HG03097 (cell line): ENCODE data around the gene BRPF1.

Experiments
- ATAC-seq: cut with Tn5 transposase; IDR thresholded peaks from one replicate; pipeline ENCODE4 v1.9.1; 2021; ENCODE audit not compliant: unreplicated experiment, low FRiP score

Gene BRPF1

DNA sequence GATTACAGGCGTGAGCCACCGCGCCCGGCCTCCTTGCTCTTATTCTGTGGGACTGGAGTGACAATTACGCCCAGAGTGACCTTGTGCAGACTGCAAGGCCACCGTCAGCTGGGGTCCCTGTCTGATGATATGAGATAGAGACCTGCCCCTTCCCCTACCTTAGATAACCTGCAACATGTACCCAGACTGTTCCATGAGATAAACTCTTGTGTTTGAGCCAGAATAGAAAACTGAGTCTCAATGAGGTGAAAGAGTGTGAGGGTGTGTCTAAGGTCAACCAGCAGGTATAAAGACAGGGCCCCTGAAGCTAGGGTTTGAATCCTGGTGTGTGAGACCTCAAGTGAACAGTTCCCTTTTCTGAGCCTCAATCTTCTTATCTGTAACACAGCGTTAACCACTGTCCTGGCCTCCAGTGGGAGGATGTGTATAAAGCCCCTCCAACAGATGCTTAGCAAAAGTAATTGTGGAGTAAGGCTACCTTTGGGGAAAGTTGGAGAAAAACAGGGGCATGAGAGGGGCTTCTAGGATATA is 54.7 kb downstream of the BRPF1 start:
- ATAC-seq = no peak

DNA sequence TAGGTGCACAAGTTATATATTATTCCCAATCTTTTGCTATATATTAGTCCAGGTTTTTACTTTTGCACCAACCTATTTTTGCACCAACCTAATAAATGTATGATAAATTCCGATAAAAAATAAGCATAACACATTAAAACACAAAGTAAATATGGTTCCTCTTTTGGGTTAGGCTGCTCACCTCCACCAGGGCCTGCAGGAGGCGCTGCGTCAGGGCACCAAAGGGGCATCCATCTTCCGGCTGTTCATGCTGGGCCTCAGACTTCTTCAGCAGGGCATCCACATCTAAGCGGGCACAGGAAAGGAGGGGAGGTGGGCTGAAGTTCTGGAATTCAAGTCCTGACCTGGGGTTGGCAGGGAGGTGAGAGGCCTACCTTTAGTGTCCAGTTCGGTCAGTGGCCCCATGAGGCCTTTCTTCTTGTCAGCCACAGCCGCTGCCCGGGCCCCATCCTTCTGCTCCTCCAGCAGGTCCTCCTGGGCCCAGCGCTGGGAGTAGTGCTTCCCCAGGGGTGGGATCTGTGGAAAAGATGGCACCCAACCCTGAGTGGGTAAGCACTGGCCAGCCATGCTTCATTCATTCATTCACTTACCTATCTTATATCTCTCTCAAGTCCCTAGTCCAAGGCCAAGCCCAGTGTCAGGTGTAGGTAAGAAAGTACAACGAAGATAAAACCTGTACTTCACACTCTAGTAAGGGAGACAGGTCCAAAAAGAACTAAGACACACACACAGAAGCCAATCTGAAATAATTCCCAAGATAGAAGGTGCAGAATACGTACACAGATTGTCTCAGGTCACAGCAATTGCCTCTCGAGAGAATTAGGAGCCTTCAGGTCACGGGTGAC is 55.5 kb downstream of the BRPF1 start:
- no peak for ATAC-seq

DNA sequence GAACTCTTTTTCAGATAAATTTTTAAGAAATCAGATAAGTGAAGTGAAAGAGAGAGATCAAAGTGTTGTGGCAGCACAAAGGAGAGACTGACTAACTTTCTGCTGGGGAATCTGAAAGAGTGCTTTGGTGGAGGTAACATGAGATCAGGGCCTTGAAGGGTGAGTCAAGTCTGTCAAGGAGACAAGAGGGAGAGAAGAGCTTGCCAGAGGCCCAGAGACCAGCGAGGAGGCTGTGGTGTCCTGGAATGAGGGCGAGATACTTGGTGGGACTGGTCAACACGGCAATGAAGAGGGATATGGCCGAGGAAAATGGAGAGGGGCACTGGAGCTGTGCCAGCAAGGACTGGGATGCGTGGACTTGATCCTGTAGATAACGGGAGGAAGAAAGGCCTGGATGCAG is 56.2 kb downstream of the BRPF1 start:
- no peak for ATAC-seq

DNA sequence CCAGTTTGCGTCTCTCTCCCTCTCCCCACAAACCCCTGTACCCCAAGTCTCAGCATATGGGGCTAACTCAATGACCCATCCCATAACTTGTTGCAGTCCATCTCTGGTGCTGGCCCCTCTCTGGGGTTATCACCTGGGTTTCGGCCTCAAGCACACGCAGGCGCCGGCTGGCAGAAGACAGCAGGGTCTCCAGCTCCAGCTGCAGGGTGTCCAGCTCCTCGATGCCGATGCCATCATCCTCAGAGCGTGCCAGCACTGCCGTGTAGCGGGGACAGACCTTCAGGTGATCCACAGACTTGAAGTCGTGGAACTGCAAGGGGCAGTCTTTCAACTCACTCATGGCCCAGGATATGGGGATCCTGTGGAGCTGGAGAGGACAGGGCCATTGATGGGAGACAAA is 59.6 kb downstream of the BRPF1 start:
- ATAC-seq = no peak

DNA sequence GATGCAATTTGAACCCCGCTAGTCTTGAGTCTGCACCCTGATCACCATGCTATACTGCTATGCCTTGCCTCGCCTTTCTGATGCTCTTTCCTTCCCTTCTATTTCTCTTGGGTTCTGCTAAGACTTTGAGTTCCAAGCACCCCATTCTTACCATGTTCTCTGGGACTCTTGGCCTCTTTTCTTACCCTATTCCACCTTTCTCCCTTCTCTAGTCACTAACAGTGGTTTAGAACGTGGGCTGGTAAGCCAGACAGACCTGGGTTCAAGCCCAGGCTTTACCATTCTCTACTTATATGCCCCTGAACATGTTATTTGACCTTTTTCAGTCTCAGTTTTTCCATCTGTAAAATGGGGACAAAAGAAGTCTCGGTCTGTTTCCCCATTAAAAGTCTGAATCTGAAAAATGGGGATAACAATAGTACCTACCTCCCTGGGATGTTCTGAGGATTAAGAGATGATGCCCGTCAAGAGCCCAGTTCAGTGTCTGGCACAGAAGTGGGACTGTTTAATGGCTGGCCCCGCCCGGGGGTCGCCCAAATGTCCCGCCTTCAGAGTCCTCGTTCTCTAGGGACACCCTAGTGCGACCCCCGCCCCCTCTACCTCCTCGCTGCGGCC is 60.4 kb downstream of the BRPF1 start:
- no peak for ATAC-seq

DNA sequence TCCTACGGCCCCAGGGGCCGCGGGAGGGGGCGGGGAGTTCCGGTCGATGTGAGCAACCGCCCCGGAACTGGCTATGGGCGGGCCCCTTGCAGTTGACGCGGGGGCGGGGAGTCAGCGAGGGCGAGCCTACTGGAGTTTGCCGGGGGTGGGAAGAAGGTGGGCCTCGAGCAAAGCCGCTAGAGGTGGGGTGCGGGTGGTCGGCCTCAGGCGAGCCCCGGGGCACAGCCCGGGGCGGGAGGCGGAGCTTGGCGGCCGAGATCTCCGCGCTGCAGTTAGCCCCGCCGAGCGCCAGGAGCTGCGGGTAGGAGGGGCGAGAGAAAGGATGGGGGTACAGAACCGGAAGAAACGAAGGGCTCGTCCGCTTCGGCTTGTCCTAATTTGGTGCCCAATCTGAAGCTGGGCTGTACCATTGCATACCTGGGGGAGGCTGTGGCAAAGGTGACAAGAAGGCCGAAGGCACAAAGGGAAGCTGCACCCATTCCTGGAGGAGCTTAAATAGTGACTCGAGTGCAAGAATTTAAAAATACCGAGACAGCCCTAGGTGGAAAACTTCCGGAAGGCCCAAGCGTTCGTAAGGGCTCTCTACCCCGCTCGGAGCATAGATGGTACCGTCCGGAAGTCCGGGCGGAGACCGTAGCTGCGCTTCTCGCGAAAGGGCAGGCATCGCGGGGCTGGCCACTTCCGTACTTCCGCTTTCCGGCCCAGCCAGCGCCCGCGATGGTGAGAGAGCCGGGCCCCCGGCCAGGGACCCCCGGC is 61.0 kb downstream of the BRPF1 start, which contains the start of the genes ARPC4 and TADA3:
Gene ARPC4 (plus strand): TSS at position 678 of the 756 bp plus-strand sequence. CDS start 40 bp downstream, at position 718.
Gene TADA3 (minus strand): TSS at position 69 of the 756 bp plus-strand sequence. CDS start 1,007 bp downstream, outside the sequence.
- peak; percentile 77 for ATAC-seq

DNA sequence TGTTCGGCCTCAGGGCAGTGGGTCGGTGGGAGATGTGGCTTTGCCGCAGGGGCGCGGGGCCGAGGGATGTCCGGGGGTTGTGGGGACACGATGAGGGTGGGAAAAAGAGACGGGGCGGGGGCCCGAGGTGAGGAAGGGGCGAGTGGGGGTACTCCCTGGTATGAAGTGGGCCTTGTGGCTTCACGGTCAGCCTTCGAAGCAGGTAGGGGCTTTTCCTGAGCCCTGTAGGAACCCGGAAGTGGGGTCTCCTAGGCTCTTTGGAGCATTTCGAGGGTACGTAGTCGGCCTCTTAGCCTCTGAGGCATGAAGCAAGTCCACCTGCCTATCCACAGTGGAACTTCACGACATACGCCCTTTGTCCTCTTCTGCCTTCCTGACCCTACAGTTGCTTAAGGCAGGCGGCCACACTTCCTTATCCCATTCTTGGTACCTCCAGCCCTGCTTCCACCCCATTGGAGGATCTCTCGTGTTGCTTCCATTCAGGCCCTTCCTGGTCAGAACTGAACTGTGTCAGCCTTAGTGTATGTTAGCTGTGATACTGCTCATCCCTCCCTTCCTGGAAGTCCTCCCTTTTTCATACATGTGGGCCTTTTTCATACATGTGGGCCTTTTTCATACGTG is 61.7 kb downstream of the BRPF1 start:
- ATAC-seq = no peak

DNA sequence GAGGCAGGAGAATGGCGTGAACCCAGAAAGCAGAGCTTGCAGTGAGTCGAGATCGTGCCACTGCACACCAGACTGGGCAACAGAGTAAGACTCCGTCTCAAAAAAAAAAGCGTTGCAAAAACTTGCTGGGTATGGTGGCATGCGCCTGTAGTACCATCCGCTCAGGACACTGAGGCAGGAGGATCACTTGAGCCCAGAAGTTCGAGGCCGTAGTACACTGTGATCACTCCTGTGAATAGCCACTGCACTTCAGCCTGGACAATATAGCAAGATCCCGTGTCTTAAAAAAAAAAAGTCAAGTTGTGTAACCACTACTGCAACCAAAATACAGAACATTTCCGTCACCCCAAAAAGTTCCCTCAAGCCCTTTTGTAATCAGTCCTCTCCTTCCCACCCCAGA is 62.9 kb downstream of the BRPF1 start:
- ATAC-seq = no peak

DNA sequence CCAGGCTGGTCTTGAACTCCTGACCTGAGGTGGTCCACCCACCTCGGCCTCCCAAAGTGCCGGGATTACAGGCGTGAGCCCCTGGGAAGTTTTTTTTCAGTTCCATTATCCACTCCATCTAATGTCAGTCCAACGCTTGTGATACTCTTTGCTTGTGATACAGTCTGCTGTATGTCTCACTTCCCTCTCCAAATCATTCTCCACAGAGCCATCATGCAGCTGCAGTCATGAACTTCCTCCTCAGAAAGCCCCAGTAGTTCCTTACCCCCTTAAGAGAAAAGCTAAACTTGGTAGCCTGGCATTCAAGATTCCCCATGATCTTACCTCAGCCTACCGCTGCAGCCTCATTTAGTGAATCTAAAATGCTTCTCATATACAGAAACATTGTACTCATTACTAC is 63.7 kb downstream of the BRPF1 start:
- no peak for ATAC-seq

DNA sequence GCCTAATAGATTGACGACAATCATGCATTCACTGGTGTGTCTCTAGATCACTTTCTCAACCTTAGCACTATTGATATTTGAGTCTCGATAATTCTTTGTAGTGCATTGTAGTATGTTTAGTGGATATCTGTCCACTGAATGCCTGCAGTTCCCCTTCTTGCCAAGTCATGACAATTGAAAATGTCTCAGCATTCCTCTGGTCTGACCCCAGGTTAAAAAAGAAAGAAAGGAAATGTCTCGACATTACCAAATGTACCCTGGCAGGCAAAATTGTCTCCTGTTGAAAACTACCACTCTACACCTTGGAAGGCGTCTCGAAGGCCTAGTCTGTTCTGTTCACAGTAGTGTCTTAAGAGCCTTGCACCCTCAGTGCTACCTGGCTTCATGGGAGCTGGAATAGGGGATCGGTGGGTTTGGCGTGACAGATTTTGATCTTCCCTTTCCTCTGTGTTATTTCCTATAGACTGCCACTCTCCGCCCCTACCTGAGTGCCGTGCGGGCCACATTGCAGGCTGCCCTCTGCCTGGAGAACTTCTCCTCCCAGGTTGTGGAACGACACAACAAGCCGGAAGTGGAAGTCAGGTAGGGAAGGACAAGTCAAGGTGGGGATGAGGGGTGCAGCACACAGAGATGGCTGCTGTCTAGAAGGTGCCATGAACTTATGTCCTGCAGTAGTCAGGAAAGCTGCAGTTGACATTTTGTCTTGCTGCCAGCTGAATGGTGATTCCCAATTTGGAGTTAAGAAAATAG is 65.8 kb downstream of the BRPF1 start:
- ATAC-seq = no peak
